Measurements from ENCODE around the gene MAGIX.

The MAGIX gene

GRCh38 chrX:49189606-49190005 is 27.0 kb downstream of the MAGIX start:
- intact Hi-C loops (cut with DNase I; ENCODE audit: low total_unique reads): loop anchor here (2.0 kb wide), 1 partner anchor 79 kb away; the partner anchor contains the start of gene PPP1R3F

GRCh38 chrX:49190821-49191573 is 28.4 kb downstream of the MAGIX start:
- H3K4me1 ChIP-seq: peaks cover 0 to 5% (median 0%) of the 10 kb centered on the region in 4 donors
- H3K9me3 ChIP-seq: no peaks in the 10 kb centered on the region
- peak; percentile 95 to 96 for DNase-seq
- H3K4me3 ChIP-seq: peak overlapping the region; percentile 62 to 71
- peak in 1 of 2 experiments; percentile 25 for TF ChIP-seq CTCF (IDR thresholded peaks at IDR 0.05)
- H3K27ac ChIP-seq: peak overlapping the region; percentile 86 to 94
- intact Hi-C loops (cut with DNase I; ENCODE audit: low total_unique reads): loop anchor here (2.0 kb wide), 1 partner anchor 78 kb away; the partner anchor contains the start of gene PPP1R3F
- H3K27me3 ChIP-seq: no peaks in the 10 kb centered on the region
- H3K36me3 ChIP-seq: no peaks in the 10 kb centered on the region

More at GRCh38 chrX:49189606-49190005, 27.0 kb downstream of the MAGIX start:
- no peak overlapping the region for H3K4me3 ChIP-seq
- no peak for TF ChIP-seq CTCF (IDR thresholded peaks at IDR 0.05)
- H3K9me3 ChIP-seq: no peaks in the 10 kb centered on the region
- no peaks in the 10 kb centered on the region for H3K36me3 ChIP-seq
- peaks cover 0 to 14% (median 5%) of the 10 kb centered on the region in 4 donors for H3K4me1 ChIP-seq
- H3K27me3 ChIP-seq: no peaks in the 10 kb centered on the region
- H3K27ac ChIP-seq: peak overlapping the region; percentile 67 to 82
- DNase-seq: no peak

GRCh38 chrX:49191574-49192011 is 29.0 kb downstream of the MAGIX start:
- Histone ChIP-seq H3K27me3 (no peaks in the 10 kb centered on the region), H3K36me3 (no peaks in the 10 kb centered on the region), H3K4me1 (peaks cover 0 to 5% (median 0%) of the 10 kb centered on the region in 4 donors), H3K9me3 (no peaks in the 10 kb centered on the region), H3K27ac (peak overlapping the region; percentile 86 to 94), H3K4me3 (peak overlapping the region; percentile 62 to 71)
- no peak for TF ChIP-seq CTCF (IDR thresholded peaks at IDR 0.05)
- intact Hi-C loops (cut with DNase I; ENCODE audit: low total_unique reads): loop anchor here (2.0 kb wide), 1 partner anchor 77 kb away; the partner anchor contains the start of gene PPP1R3F
- no peak for DNase-seq

- no peak overlapping the region for H3K27ac ChIP-seq
- DNase-seq: no peak
- peaks cover 0 to 5% (median 0%) of the 10 kb centered on the region in 4 donors for H3K4me1 ChIP-seq
- peak; percentile 29 for TF ChIP-seq CTCF (IDR thresholded peaks at IDR 0.05)
- H3K36me3 ChIP-seq: no peaks in the 10 kb centered on the region
- intact Hi-C loops (cut with DNase I; ENCODE audit: low total_unique reads): no loop called here
- H3K4me3 ChIP-seq: no peak overlapping the region
- no peaks in the 10 kb centered on the region for H3K9me3 ChIP-seq
- H3K27me3 ChIP-seq: no peaks in the 10 kb centered on the region
These were observed 30.3 kb downstream of the MAGIX start for GRCh38 chrX:49192722-49193328.

GRCh38 chrX:49193542-49193964 is 31.0 kb downstream of the MAGIX start:
- no peak for TF ChIP-seq CTCF (IDR thresholded peaks at IDR 0.05)
- H3K9me3 ChIP-seq: no peaks in the 10 kb centered on the region
- H3K4me1 ChIP-seq: peaks cover 0 to 5% (median 0%) of the 10 kb centered on the region in 4 donors
- no peaks in the 10 kb centered on the region for H3K36me3 ChIP-seq
- no peak for DNase-seq
- H3K27me3 ChIP-seq: no peaks in the 10 kb centered on the region
- no peak overlapping the region for H3K27ac ChIP-seq
- intact Hi-C loops (cut with DNase I; ENCODE audit: low total_unique reads): no loop called here
- no peak overlapping the region for H3K4me3 ChIP-seq

Data from tibial artery (tissue), 4 donors.